Measurements from ENCODE around the gene LYPD3. TPM values are rescaled to one million over a fixed set of nuclear protein-coding genes. Genes with fewer than 3 reads are reported as not detected.
"Not testable (repeated sequence)": the region's sequence is repeated elsewhere in the genome, so short reads cannot be mapped to it uniquely, and the experiment has no call there.

The LYPD3 gene
- total RNA-seq, 1 donor from 2014 or later: not detected

GRCh38 chr19:43462785-43463380, 2.5 kb downstream of the LYPD3 start:
- DNase-seq (ENCODE audit: low read depth, low spot score): no peak

DNA sequence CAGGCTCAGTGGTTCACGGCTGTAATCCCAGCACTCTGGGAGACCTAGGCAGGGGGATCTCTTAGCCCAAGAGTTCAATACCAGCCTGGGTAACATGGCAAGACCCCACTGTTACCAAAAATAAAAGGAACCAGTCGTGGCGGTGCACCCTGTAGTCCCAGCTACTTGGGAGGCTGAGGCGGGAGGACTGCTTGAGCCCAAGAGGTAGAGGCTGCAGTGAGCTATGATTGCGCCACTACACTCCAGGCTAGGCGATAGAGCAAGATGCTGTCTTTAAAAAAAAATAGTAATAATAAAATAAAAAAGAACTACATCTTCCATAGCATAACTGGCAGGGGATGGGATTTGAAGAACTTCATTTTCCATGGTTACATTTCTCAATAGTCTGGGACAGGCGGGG, 3.0 kb downstream of the LYPD3 start:
- no peak for DNase-seq (ENCODE audit: low read depth, low spot score)

DNA sequence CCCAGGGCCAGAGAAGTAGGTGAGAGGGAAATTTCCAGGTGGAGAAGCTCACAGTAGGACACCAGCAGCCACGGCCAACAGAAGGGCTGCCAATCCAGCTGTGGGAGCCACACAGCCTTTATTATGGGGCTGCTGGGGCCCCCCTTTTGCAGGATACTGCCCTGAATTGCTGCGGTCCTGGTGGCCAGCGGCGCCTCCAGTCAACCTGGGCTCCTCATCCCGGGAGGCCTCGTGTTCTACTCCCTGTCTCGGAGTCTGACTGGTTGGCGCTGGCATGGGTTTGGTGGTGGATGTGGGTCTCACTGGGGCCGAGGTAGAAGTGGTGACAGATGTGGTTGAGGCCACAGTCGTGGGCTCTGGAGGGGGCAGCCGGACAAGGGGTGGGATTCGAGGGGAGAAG, 4.1 kb downstream of the LYPD3 start:
- DNase-seq (ENCODE audit: low read depth, low spot score): no peak

DNA sequence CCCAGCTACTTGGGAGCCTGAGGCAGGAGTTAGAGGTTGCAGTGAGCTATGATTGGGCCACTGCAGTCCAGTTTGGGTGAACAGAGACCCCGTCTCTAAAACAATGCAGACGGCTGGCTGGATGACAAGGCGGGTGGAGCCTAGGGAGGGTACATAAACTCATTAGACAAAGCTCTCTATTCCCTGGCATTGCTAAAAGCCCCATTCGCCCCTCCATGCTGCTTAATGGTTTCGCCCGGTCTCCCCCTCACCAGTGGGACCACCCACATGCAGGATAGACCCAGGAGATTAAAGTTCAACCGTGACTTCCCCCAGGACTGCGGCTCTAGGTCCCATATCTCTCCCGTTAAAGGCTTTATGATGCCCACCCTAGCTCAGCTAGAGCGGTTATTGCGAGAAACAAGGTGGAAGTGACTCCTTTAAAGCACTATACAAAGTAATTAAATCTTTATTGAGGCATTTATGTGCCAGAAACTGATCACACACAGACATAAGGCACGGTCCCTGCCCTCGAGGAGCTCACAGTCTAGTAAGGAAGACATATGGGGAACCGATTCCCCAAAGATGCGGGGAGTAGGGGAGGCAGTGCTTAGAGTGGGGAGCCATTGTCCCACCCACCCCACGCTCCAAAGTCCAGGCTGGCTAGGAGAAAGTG, 4.9 kb downstream of the LYPD3 start:
- no peak for DNase-seq (ENCODE audit: low read depth, low spot score)

DNA sequence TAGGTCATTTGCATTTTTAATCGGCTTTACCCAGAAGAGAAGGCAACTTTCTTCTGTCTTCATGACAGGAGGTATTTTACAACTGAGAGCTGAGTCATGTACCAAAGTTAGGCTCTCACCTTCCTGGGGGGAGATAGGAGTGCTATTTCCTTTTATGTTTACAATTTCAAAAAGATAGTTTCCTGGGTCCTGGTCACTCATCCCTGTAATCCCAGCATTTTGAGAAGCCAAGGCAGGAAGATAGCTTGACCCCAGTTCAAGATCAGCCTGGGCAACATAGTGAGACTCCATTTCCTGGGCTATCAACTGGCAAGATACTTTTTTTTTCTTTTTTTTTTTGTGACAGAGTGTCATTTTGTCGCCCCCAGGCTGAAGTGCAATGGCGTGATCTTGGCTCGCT, 7.6 kb downstream of the LYPD3 start:
- no peak for DNase-seq (ENCODE audit: low read depth, low spot score)

DNA sequence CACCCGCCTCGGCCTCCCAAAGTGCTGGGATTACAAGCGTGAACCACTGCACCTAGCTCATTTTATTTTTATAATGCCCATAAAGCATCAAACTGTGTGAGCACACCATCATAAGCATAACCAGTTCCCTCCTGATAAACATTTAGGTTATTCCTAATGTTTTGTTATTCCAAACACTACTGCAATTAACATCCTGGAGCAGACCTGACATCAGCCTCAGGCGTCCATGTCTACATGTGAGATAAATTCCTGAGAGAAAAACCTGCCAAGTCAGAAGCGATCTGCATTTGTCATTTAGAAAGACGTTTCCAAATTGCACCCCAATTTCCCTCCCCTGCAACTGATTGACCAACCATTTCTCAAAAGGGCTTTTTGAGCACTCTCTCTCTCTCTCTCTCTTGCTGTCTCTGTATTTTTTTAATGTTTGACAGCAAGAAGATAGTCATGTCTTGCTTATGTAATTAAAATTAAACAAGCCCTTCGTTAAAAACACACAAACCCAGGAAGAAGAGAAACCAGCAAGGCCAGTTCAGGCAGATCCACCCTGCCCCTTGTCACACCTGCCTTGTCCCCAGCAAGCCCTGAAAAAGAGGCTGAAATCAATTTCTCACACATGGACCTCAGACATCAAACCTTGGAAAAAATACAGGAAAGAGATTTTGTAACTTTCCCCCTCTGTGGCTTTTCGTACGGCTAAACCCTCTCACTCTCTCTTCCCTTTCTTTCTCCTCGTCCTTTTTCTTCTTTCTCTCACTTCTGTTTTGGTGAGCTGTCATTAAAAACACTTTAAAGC, 9.9 kb downstream of the LYPD3 start:
- no peak for DNase-seq (ENCODE audit: low read depth, low spot score)

DNA sequence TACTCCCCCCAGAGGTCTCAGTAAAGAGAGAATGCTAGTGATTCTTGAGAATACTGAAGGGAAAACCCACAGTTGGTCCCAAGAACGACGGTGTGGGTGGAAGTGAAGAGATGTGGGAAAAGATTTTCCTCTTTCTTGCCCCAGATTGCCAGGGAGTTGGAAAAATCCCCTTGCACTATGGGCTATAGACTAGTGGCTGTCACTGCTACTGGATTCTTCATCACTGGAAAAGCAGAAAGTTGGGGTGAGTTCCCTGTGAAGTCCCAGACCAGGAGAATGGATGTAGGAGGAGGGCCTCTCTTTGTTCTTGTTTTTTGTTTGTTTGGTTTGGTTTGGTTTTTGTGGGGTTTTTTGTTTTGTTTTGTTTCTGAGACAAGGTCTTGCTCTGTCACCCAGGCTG, 11.4 kb downstream of the LYPD3 start:
- DNase-seq (ENCODE audit: low read depth, low spot score): no peak

DNA sequence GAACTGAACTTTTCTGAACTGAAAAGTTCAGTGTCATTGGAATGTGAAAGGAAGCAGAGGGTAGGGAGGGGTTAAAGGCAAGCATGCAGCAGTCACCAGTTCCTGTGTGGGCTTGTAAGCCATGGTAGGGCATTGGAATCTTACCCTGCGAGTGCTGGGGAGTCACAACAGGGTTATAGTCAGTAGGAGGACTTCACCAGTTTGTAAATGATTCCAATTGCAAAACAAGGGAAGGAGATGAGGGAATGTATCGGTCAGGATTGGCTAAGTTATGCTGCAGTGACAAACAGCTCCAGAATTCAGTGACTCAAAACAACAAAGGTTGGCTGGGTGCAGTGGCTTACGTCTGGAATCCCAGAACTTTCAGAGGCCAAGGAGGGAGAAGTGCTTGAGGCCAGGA, 12.8 kb downstream of the LYPD3 start:
- DNase-seq (ENCODE audit: low read depth, low spot score): no peak

- no peak for DNase-seq (ENCODE audit: low read depth, low spot score)
Observed at GRCh38 chr19:43450545-43450997, 14.8 kb downstream of the LYPD3 start.

DNA sequence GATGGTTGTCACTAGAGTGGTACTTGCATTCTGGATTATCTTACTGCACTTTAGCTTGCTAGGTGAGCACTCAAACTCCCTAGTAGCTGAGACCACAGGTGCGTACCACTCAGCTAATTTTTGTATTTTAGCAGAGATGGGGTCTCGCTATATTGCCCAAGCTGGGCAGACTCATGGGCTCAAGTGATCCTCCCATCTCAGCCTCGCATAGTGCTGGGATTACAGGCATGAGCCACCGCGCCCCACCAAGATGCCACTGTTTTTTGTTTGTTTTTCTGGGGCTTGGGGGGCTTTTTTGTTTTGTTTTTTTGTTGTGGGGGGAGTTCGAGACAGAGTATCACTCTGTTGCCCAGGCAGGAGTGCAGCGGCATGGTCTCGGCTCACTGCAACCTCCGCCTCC, 17.8 kb downstream of the LYPD3 start:
- no peak for DNase-seq (ENCODE audit: low read depth, low spot score)

GRCh38 chr19:43446746-43447489, 18.5 kb downstream of the LYPD3 start:
- peak; percentile 10 for DNase-seq (ENCODE audit: low read depth, low spot score)

DNA sequence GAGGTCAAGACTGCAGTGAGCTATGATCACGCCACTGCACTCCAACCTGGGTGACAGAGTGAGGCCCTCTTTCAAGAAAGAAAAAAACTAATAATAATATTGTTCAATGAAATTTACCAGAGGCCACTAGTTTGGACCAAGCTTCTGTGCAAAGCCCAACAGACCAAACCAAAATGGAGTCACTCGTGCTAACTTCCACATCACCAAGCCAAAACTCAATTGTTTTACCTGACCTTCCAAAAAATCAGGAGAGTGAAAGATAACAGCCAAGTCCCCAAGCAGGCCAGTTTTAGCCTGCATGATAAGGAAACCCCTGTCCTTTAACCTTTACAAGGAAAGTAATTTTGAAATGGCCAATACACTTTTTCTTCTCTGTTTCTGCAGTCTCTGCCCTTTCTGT, 20.0 kb downstream of the LYPD3 start:
- no peak for DNase-seq (ENCODE audit: low read depth, low spot score)

- DNase-seq (ENCODE audit: low read depth, low spot score): no peak
Observed at GRCh38 chr19:43444531-43445287, 20.7 kb downstream of the LYPD3 start.

- DNase-seq (ENCODE audit: low read depth, low spot score): not testable (repeated sequence)
Observed at GRCh38 chr19:43444091-43444490, 21.3 kb downstream of the LYPD3 start.

GRCh38 chr19:43441716-43442115, 23.7 kb downstream of the LYPD3 start:
- no peak for DNase-seq (ENCODE audit: low read depth, low spot score)

GRCh38 chr19:43439709-43440063, 25.7 kb downstream of the LYPD3 start:
- DNase-seq (ENCODE audit: low read depth, low spot score): no peak

DNA sequence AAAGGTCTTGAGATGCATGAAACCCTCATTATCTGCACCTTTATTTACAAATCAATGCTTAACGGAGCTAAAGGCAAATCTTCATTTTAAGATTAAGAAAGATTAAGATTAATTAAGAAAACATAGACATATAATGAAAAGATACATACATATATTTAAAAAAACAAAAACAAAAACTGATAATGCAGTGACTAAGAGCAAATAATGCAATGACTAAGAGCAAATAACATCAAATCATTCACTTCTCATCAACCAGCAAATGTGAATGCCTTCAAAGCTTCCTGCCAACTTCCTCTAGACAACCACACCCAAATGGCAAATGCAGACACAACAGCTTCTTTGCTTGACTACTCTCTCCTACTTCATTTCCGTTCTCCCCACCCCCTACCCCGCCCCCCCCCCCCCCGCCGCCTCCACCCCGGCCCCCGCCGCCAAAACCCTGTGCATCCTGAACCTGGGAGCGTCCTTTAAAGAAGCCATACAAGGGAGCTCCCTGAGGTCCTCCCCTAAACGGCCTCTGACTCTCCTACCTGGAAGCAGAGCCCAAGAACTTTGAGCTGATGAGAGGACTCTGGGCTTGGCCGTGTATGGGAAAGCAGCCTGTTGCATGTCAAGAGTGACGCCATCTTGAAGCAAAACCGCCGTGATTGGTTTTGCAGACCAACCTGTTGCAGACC, 26.2 kb downstream of the LYPD3 start:
- no peak for DNase-seq (ENCODE audit: low read depth, low spot score)

DNA sequence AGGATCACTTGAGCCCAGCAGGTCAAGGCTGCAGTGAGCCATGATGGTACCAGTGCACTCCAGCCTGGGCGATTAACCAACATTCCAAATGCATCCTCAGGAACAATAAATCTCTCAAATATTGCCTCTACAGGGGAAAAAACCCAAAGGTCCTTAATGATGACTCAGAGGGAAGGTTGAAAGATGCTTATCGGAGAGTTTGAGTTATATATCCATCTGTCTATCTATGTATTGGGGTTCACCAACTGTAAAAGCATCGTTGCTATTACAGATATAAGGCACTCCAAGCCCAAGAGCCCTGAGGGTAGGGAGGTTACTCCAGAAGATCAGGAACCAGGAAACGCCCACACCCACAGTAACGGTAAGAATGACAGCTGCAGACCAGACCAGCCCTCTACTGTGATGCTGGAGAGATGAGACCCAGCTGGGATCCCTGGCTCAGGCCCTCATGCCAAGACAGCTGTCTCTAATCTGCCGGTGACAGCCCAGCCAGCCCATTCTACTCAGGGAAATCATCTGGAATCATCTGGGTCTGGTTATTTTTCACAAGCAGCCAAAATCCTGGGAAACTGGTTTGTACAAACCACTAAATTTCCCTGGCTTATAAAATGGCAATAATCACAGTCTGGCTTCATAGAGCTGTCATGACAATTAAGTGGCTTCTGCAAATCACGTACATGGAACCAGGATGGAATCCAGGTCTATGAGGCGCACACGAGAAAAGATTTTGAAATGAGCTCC, 26.9 kb downstream of the LYPD3 start:
- no peak for DNase-seq (ENCODE audit: low read depth, low spot score)

GRCh38 chr19:43437712-43438111, 27.7 kb downstream of the LYPD3 start:
- no peak for DNase-seq (ENCODE audit: low read depth, low spot score)

DNA sequence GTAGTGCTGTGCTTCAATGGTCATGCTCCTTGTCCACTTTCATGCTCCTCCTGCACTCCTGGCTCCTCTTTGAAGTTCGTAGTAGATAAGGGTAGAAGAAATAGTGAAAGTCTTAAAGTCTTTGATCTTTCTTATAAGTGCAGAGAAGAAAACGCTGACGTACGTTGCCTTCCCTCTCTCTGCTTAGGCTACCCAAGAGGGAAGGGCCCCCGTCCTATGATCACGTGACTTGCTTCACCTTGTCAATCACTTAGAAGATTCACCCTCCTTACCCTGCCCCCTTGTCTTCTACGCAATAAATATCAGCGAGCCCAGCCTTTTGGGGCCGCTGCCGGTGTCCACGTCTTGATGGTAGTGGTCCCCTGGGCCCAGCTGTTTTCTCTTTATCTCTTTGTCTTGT, 28.1 kb downstream of the LYPD3 start:
- DNase-seq (ENCODE audit: low read depth, low spot score): not testable (repeated sequence)

All from pulmonary artery endothelial cell (primary cell).